ENCODE results near the gene RECQL5. TPM values are rescaled to one million over a fixed set of nuclear protein-coding genes. Genes with fewer than 3 reads are reported as not detected.

Gene RECQL5
- total RNA-seq, 1 donor from 2014 or later, result 43.1 TPM

DNA sequence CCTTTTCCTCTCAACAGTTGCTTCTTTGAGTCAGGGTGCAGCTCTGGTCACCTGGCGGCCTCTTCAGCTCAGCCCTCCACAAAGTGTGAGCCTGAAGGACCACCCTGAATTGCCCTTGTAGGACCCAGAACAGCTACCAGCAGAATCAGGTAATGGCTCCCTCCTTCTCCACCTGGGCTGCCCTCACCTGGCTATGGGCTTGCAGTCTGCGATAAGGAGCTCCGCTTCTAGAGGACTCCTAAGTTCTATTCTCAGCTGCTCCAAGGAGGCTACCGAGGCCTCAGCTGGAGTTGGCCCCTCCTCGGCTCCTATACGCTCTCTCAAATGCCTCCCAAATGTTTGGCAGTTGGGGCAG is 20.3 kb downstream of the RECQL5 start:
- Histone ChIP-seq H3K4me3 (no peak overlapping the region), H3K27ac (peak overlapping the region; percentile 89), H3K27me3 (no peaks in the 10 kb centered on the region), H3K36me3 (peaks cover 27% of the 10 kb centered on the region), H3K9me3 (no peaks in the 10 kb centered on the region), H3K4me1 (peaks cover 16% of the 10 kb centered on the region)
- intact Hi-C loops (cut with DNase I), result no loop called here
- ATAC-seq, result no peak
- DNase-seq, result no peak
- no peak for TF ChIP-seq CTCF (IDR thresholded peaks at IDR 0.05)

- Histone ChIP-seq H3K4me1 (peaks cover 16% of the 10 kb centered on the region), H3K27ac (peak overlapping the region; percentile 89), H3K36me3 (peaks cover 22% of the 10 kb centered on the region), H3K4me3 (no peak overlapping the region), H3K9me3 (no peaks in the 10 kb centered on the region), H3K27me3 (no peaks in the 10 kb centered on the region)
- DNase-seq, result peak; percentile 91
- peak; percentile 92 for ATAC-seq
- intact Hi-C loops (cut with DNase I), result no loop called here
- no peak for TF ChIP-seq CTCF (IDR thresholded peaks at IDR 0.05)
Measured at GRCh38 chr17:75645889-75646637, 20.9 kb downstream of the RECQL5 start.

DNA sequence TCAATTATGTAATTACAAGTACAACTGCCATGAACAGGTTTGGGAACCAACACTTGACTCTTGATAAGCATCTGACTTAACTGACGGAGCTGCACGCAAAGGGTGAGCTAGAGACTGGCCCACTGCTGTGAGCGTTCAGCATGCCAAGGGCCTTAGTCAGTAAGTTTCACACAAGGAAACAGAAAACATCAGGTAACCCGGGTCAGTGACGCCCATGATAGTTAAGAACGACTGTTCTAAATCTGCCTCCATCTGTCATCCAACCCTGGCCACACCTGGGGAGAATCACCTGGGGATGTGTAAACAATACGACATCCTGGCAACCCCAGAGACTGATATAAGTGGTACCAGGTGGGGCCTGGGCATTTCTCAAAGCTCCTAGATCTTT is 21.5 kb downstream of the RECQL5 start:
- Histone ChIP-seq H3K4me3 (no peak overlapping the region), H3K4me1 (peaks cover 16% of the 10 kb centered on the region), H3K27ac (peak overlapping the region; percentile 89), H3K27me3 (no peaks in the 10 kb centered on the region), H3K9me3 (no peaks in the 10 kb centered on the region), H3K36me3 (peaks cover 16% of the 10 kb centered on the region)
- DNase-seq (peak; percentile 75), ATAC-seq (peak; percentile 79)
- intact Hi-C loops (cut with DNase I), result no loop called here
- TF ChIP-seq CTCF (IDR thresholded peaks at IDR 0.05), result no peak

GRCh38 chr17:75643643-75644017 is 23.3 kb downstream of the RECQL5 start:
- Histone ChIP-seq H3K9me3 (no peaks in the 10 kb centered on the region), H3K27me3 (no peaks in the 10 kb centered on the region), H3K4me1 (peaks cover 16% of the 10 kb centered on the region), H3K36me3 (no peaks in the 10 kb centered on the region), H3K4me3 (no peak overlapping the region), H3K27ac (peak overlapping the region; percentile 47)
- ATAC-seq, result no peak
- TF ChIP-seq CTCF (IDR thresholded peaks at IDR 0.05), result no peak
- no peak for DNase-seq
- intact Hi-C loops (cut with DNase I), result no loop called here

- intact Hi-C loops (cut with DNase I), result no loop called here
- ATAC-seq, result no peak
- no peaks in the 10 kb centered on the region for H3K36me3 ChIP-seq
- peak overlapping the region; percentile 31 for H3K27ac ChIP-seq
- H3K9me3 ChIP-seq, result no peaks in the 10 kb centered on the region
- DNase-seq, result no peak
- TF ChIP-seq CTCF (IDR thresholded peaks at IDR 0.05), result no peak
- H3K27me3 ChIP-seq, result no peaks in the 10 kb centered on the region
- H3K4me3 ChIP-seq, result no peak overlapping the region
- H3K4me1 ChIP-seq, result peaks cover 16% of the 10 kb centered on the region
Measured at GRCh38 chr17:75642784-75643642, 23.9 kb downstream of the RECQL5 start.
